ENCODE measurements around the gene METAP1D. TPM values are rescaled to one million over a fixed set of nuclear protein-coding genes. Genes with fewer than 3 reads are reported as not detected.
"Not testable (repeated sequence)": the region's sequence is repeated elsewhere in the genome, so short reads cannot be mapped to it uniquely, and the experiment has no call there.

The METAP1D gene
- total and polyA plus RNA-seq, 2 donors, result 4.1 to 29.4 TPM

GRCh38 chr2:172066394-172066886 is 66.7 kb downstream of the METAP1D start:
- no peaks in the 10 kb centered on the region for H3K36me3 ChIP-seq (ENCODE audit: insufficient read depth)
- H3K4me1 ChIP-seq (ENCODE audit: insufficient read depth), result no peaks in the 10 kb centered on the region
- no peak overlapping the region for H3K4me3 ChIP-seq (ENCODE audit: low read depth, low read length)
- no peak for DNase-seq (ENCODE audit: extremely low spot score)
- no peak overlapping the region for H3K27ac ChIP-seq (ENCODE audit: low read depth)
- WGBS, result 65% methylated on average over 4 of the region's 4 CpGs

- H3K36me3 ChIP-seq (ENCODE audit: insufficient read depth); H3K4me1 ChIP-seq (ENCODE audit: insufficient read depth); H3K4me3 ChIP-seq (ENCODE audit: low read depth, low read length); DNase-seq (ENCODE audit: extremely low spot score); H3K27ac ChIP-seq (ENCODE audit: low read depth): not testable (repeated sequence)
- WGBS, result 96% methylated on average over 4 of the region's 4 CpGs
Observed at GRCh38 chr2:172067905-172068304, 68.2 kb downstream of the METAP1D start.

GRCh38 chr2:172070936-172071335 is 71.2 kb downstream of the METAP1D start:
- no peaks in the 10 kb centered on the region for H3K4me1 ChIP-seq (ENCODE audit: insufficient read depth)
- 85% methylated on average over 1 of the region's 1 CpG for WGBS
- no peaks in the 10 kb centered on the region for H3K36me3 ChIP-seq (ENCODE audit: insufficient read depth)
- H3K4me3 ChIP-seq (ENCODE audit: low read depth, low read length), result no peak overlapping the region
- no peak for DNase-seq (ENCODE audit: extremely low spot score)
- H3K27ac ChIP-seq (ENCODE audit: low read depth), result no peak overlapping the region

DNA sequence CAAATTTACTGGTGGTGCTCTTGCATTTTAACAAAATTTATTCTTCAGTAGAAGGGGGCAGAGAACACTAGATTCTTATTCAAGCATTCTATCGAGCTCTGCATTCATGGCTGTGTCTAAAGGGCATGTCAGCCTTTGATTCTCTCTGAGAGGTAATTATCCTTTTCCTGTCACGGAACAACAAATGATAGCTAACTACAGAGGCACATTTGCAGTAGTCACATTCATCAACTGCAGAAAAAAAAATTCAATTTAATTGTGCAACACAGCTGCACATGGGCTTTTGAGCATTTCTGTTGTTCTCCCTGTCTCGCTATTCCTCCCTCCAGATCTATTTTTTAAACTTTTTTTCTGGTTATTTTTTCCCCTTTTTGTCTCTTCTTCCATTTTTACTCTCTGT is 72.5 kb downstream of the METAP1D start:
- no peak for DNase-seq (ENCODE audit: extremely low spot score)
- Histone ChIP-seq H3K36me3 (ENCODE audit: insufficient read depth) (no peaks in the 10 kb centered on the region), H3K27ac (ENCODE audit: low read depth) (no peak overlapping the region), H3K4me3 (ENCODE audit: low read depth, low read length) (no peak overlapping the region), H3K4me1 (ENCODE audit: insufficient read depth) (no peaks in the 10 kb centered on the region)
- 94% methylated on average over 3 of the region's 3 CpGs for WGBS

GRCh38 chr2:172072706-172073105 is 73.0 kb downstream of the METAP1D start:
- 96% methylated on average over 2 of the region's 2 CpGs for WGBS
- Histone ChIP-seq H3K36me3 (ENCODE audit: insufficient read depth) (no peaks in the 10 kb centered on the region), H3K4me3 (ENCODE audit: low read depth, low read length) (no peak overlapping the region), H3K27ac (ENCODE audit: low read depth) (no peak overlapping the region), H3K4me1 (ENCODE audit: insufficient read depth) (no peaks in the 10 kb centered on the region)
- DNase-seq (ENCODE audit: extremely low spot score), result no peak

- no peaks in the 10 kb centered on the region for H3K4me1 ChIP-seq (ENCODE audit: insufficient read depth)
- 95% methylated on average over 4 of the region's 4 CpGs for WGBS
- DNase-seq (ENCODE audit: extremely low spot score), result no peak
Observed at GRCh38 chr2:172073518-172073917, 73.8 kb downstream of the METAP1D start.

DNA sequence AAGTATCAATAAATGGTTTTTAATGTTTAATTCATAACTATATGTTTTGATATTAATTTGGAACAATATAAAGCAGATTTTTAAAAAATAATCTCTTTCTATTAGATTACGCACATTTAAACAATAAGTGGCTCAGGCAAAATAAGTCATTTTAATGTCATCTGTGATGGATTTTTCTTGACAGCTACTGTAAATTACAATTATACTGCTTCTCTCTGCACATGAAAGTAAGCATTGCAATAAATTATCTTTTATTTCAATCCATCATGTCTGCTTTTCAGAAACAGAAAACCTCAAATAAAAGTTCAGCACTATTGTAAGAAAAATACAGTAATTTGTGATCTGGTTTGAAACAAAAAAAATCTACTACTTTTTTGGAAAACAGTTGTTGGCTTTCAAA is 74.5 kb downstream of the METAP1D start:
- no peaks in the 10 kb centered on the region for H3K36me3 ChIP-seq (ENCODE audit: insufficient read depth)
- 97% methylated on average over 1 of the region's 1 CpG for WGBS
- no peaks in the 10 kb centered on the region for H3K4me1 ChIP-seq (ENCODE audit: insufficient read depth)
- DNase-seq (ENCODE audit: extremely low spot score), result no peak
- H3K4me3 ChIP-seq (ENCODE audit: low read depth, low read length), result no peak overlapping the region
- H3K27ac ChIP-seq (ENCODE audit: low read depth), result no peak overlapping the region

More at GRCh38 chr2:172073518-172073917, 73.8 kb downstream of the METAP1D start:
- Histone ChIP-seq H3K4me3 (ENCODE audit: low read depth, low read length) (no peak overlapping the region), H3K27ac (ENCODE audit: low read depth) (no peak overlapping the region), H3K36me3 (ENCODE audit: insufficient read depth) (no peaks in the 10 kb centered on the region)

- Histone ChIP-seq H3K4me3 (ENCODE audit: low read depth, low read length) (no peak overlapping the region), H3K36me3 (ENCODE audit: insufficient read depth) (no peaks in the 10 kb centered on the region), H3K4me1 (ENCODE audit: insufficient read depth) (no peaks in the 10 kb centered on the region), H3K27ac (ENCODE audit: low read depth) (no peak overlapping the region)
- no peak for DNase-seq (ENCODE audit: extremely low spot score)
- WGBS, result 93% methylated on average over 5 of the region's 5 CpGs
Observed at GRCh38 chr2:172079416-172079815, 79.7 kb downstream of the METAP1D start.

GRCh38 chr2:172079838-172080640 is 80.3 kb downstream of the METAP1D start:
- WGBS, result 47% methylated on average over 38 of the region's 38 CpGs
- DNase-seq (ENCODE audit: extremely low spot score), result no peak

GRCh38 chr2:172080641-172081220 is 81.0 kb downstream of the METAP1D start:
- DNase-seq (ENCODE audit: extremely low spot score), result no peak
- no peak overlapping the region for H3K4me3 ChIP-seq (ENCODE audit: low read depth, low read length)
- no peak overlapping the region for H3K27ac ChIP-seq (ENCODE audit: low read depth)
- H3K36me3 ChIP-seq (ENCODE audit: insufficient read depth), result no peaks in the 10 kb centered on the region
- WGBS, result 25% methylated on average over 25 of the region's 25 CpGs
- H3K4me1 ChIP-seq (ENCODE audit: insufficient read depth), result peaks cover 2% of the 10 kb centered on the region

More at GRCh38 chr2:172079838-172080640, 80.3 kb downstream of the METAP1D start:
- no peaks in the 10 kb centered on the region for H3K36me3 ChIP-seq (ENCODE audit: insufficient read depth)
- peaks cover 2% of the 10 kb centered on the region for H3K4me1 ChIP-seq (ENCODE audit: insufficient read depth)
- no peak overlapping the region for H3K4me3 ChIP-seq (ENCODE audit: low read depth, low read length)
- no peak overlapping the region for H3K27ac ChIP-seq (ENCODE audit: low read depth)

DNA sequence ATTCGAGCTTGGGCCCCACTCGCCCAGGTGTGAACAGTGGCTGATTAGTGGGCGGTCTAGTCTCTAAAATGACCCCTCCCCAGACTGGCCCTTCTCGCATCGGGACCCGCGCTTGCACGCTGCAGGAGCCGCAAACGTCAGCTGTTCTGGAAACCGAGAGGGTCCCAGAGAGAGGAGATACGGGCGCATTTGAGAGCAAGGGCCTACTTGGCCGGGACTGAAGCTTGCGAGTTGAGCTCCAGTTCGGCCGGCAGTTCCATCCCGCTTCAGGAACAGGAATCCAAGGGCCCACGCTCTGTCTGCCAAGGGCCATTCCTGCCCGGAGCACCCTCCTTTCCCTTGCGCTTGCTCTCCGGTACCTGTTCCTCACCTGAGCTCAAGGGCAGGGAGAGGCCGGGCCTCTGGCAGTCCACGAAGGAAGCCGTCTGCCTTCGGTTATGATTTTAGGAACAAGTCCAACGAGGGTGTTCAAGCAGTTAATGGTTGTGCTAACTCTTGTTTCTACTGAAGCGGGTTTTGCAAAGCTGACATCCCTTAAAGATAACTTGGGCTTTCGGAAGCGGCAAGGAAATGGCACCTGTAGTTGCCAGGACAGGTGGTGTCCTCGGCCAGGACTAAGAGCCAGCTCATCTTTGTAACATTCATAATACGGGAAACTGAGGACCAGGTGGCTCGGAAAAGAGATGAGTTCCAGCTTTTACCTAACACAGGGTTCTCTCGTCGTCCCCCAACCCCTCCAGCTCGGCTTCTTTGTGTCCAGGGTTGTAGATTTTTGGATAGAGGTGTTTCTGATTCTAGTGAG is 81.7 kb downstream of the METAP1D start:
- WGBS, result 14% methylated on average over 36 of the region's 36 CpGs
- no peak for DNase-seq (ENCODE audit: extremely low spot score)
- no peak overlapping the region for H3K4me3 ChIP-seq (ENCODE audit: low read depth, low read length)
- no peak overlapping the region for H3K27ac ChIP-seq (ENCODE audit: low read depth)
- peaks cover 2% of the 10 kb centered on the region for H3K4me1 ChIP-seq (ENCODE audit: insufficient read depth)
- no peaks in the 10 kb centered on the region for H3K36me3 ChIP-seq (ENCODE audit: insufficient read depth)

DNA sequence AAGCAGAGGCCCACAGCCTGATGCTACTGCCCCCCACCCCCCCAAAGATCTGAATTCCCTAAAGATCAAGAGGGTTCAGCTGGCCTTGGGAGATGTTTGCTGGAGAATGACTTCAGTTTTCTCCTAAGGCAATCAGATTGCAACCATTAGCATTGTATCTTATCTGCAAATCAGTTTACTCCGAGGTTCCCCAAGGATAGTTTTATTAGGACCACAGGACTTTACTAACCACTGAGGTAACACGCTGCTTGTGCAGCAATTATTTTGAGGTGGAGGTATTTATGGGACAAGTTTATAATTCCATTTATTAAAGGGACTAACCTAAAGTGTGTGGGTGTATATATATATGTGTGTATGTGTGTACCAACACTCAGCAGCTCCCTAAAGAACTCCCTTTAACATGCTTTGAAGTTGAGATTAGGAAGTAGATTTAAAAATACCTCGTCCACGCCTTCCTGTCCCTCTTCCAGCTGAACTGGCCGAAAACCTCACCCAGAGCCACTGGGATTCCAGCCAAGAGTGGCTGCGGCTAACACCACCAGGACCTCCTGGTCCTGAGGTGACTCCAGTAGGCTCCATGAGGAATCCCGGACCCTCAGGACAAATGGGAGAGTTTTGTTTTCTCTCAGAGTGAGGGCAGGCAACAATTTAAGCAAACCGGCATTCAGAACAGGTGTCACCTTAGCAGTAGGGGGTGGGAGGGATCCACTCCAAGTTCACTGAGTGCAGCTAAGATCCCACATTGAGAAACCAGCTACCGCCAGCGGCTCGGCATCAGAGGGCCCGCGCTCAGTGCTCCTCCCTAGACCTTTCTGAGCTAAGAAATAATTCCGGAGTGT is 82.6 kb downstream of the METAP1D start:
- Histone ChIP-seq H3K36me3 (ENCODE audit: insufficient read depth) (no peaks in the 10 kb centered on the region), H3K27ac (ENCODE audit: low read depth) (no peak overlapping the region), H3K4me1 (ENCODE audit: insufficient read depth) (peaks cover 2% of the 10 kb centered on the region), H3K4me3 (ENCODE audit: low read depth, low read length) (no peak overlapping the region)
- 12% methylated on average over 14 of the region's 14 CpGs for WGBS
- DNase-seq (ENCODE audit: extremely low spot score), result no peak

Data from urinary bladder (tissue), 4 donors.